ENCODE results near the gene GMNN. TPM values are rescaled to one million over a fixed set of nuclear protein-coding genes. Genes with fewer than 3 reads are reported as not detected.

Gene GMNN
- polyA plus RNA-seq, 1 donor (not counting 4 experiments of a cell fraction or from before 2014, with no cell fraction given), result 28.4 TPM

- no peaks in the 10 kb centered on the region for H3K79me2 ChIP-seq (ENCODE audit: control insufficient read depth, insufficient read depth, low read length)
- H3K9ac ChIP-seq (ENCODE audit: control insufficient read depth, extremely low read depth, insufficient read depth, low read length), result no peak overlapping the region
- H3K27ac ChIP-seq (ENCODE audit: control insufficient read depth, insufficient read depth, low read length), result no peak overlapping the region
- H3K4me1 ChIP-seq (ENCODE audit: control insufficient read depth, extremely low read depth, insufficient read depth, low read length), result no peaks in the 10 kb centered on the region
- no peak for DNase-seq (ENCODE audit: low read depth, low spot score)
- no peaks in the 10 kb centered on the region for H3K36me3 ChIP-seq (ENCODE audit: control insufficient read depth in 2 of 2, extremely low read depth in 1 of 2, insufficient read depth in 2 of 2, low read length in 2 of 2)
- no peak overlapping the region for H3K4me3 ChIP-seq (ENCODE audit: control insufficient read depth in 2 of 3, extremely low read depth in 1 of 3, insufficient read depth in 2 of 3, low read depth in 1 of 3, low read length in 3 of 3)
- dilution Hi-C loops (cut with MboI; ENCODE audit: extremely low pct_ligation_motif_present, low sequenced_read_pairs), result no loop called here
- no peaks in the 10 kb centered on the region for H4K20me1 ChIP-seq (ENCODE audit: control insufficient read depth, extremely low read depth, insufficient read depth, low read length)
- TF ChIP-seq EZH2 (IDR thresholded peaks at IDR 0.05; ENCODE audit: low read length), result no peak
- TF ChIP-seq, protein P1, sequence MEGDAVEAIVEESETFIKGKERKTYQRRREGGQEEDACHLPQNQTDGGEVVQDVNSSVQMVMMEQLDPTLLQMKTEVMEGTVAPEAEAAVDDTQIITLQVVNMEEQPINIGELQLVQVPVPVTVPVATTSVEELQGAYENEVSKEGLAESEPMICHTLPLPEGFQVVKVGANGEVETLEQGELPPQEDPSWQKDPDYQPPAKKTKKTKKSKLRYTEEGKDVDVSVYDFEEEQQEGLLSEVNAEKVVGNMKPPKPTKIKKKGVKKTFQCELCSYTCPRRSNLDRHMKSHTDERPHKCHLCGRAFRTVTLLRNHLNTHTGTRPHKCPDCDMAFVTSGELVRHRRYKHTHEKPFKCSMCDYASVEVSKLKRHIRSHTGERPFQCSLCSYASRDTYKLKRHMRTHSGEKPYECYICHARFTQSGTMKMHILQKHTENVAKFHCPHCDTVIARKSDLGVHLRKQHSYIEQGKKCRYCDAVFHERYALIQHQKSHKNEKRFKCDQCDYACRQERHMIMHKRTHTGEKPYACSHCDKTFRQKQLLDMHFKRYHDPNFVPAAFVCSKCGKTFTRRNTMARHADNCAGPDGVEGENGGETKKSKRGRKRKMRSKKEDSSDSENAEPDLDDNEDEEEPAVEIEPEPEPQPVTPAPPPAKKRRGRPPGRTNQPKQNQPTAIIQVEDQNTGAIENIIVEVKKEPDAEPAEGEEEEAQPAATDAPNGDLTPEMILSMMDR (optimal IDR thresholded peaks at IDR 0.05 in 1 of 3, IDR thresholded peaks at IDR 0.05 in 1 of 3, conservative IDR thresholded peaks at IDR 0.05 in 1 of 3; ENCODE audit: extremely low read depth in 1 of 3, insufficient read depth in 2 of 3, low read length in 3 of 3), result no peak
- H3K27me3 ChIP-seq (ENCODE audit: control insufficient read depth, extremely low read depth, insufficient read depth, low read length), result no peaks in the 10 kb centered on the region
- H3K4me2 ChIP-seq (ENCODE audit: control insufficient read depth, extremely low read depth, insufficient read depth, low read depth, low read length), result no peak overlapping the region
- FAIRE-seq, result no peak
- H3K9me1 ChIP-seq (ENCODE audit: control insufficient read depth, extremely low read depth, insufficient read depth, low read length), result no peaks in the 10 kb centered on the region
- no peak overlapping the region for H2AFZ ChIP-seq (ENCODE audit: control insufficient read depth, low read length)
- no peaks in the 10 kb centered on the region for H3K9me3 ChIP-seq (ENCODE audit: control insufficient read depth, low read depth, low read length)
Measured at GRCh38 chr6:24832794-24833193, 58.1 kb downstream of the GMNN start.

DNA sequence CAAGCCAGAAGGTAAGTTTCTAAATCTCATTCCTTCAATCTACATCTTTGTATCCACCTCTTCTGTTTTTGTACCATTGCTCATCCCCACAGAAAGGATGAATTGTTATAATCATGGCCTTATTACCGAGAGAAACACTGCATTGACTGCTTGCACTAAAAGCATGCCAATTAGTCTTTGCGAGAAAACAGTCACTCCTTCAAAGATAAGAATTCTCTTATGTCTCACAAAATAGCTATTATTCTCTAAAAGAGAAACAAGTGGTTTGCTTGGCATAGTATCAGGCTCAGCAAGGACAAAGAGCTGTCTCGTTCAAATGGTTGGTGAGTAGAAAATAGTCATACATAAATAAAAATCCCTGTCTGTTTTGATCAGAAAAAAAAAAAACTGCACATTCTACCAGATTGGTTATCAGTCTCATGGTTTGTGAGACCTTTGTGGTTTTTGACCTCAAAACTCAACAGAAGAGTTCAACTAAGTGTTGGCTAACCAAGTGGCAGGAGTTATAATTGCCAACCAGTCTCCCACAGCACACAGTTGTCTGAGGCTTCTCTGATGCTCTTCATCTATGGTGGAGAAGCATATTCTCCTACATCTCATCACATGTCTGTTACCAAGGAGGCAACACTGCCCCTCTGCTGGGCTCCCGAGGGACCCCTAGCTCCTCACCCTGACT, 59.1 kb downstream of the GMNN start:
- Histone ChIP-seq H3K4me3 (ENCODE audit: control insufficient read depth in 2 of 3, extremely low read depth in 1 of 3, insufficient read depth in 2 of 3, low read depth in 1 of 3, low read length in 3 of 3) (no peak overlapping the region), H3K9me3 (ENCODE audit: control insufficient read depth, low read depth, low read length) (no peaks in the 10 kb centered on the region), H3K36me3 (ENCODE audit: control insufficient read depth in 2 of 2, extremely low read depth in 1 of 2, insufficient read depth in 2 of 2, low read length in 2 of 2) (no peaks in the 10 kb centered on the region), H3K27me3 (ENCODE audit: control insufficient read depth, extremely low read depth, insufficient read depth, low read length) (no peaks in the 10 kb centered on the region), H4K20me1 (ENCODE audit: control insufficient read depth, extremely low read depth, insufficient read depth, low read length) (no peaks in the 10 kb centered on the region), H2AFZ (ENCODE audit: control insufficient read depth, low read length) (no peak overlapping the region), H3K4me1 (ENCODE audit: control insufficient read depth, extremely low read depth, insufficient read depth, low read length) (no peaks in the 10 kb centered on the region), H3K27ac (ENCODE audit: control insufficient read depth, insufficient read depth, low read length) (no peak overlapping the region), H3K79me2 (ENCODE audit: control insufficient read depth, insufficient read depth, low read length) (no peaks in the 10 kb centered on the region), H3K9ac (ENCODE audit: control insufficient read depth, extremely low read depth, insufficient read depth, low read length) (no peak overlapping the region), H3K9me1 (ENCODE audit: control insufficient read depth, extremely low read depth, insufficient read depth, low read length) (no peaks in the 10 kb centered on the region), H3K4me2 (ENCODE audit: control insufficient read depth, extremely low read depth, insufficient read depth, low read depth, low read length) (no peak overlapping the region)
- dilution Hi-C loops (cut with MboI; ENCODE audit: extremely low pct_ligation_motif_present, low sequenced_read_pairs), result no loop called here
- no peak for TF ChIP-seq EZH2 (IDR thresholded peaks at IDR 0.05; ENCODE audit: low read length)
- TF ChIP-seq, protein P1 (optimal IDR thresholded peaks at IDR 0.05 in 1 of 3, IDR thresholded peaks at IDR 0.05 in 1 of 3, conservative IDR thresholded peaks at IDR 0.05 in 1 of 3; ENCODE audit: extremely low read depth in 1 of 3, insufficient read depth in 2 of 3, low read length in 3 of 3), result no peak
- no peak for FAIRE-seq
- no peak for DNase-seq (ENCODE audit: low read depth, low spot score)

Other genes starting within 250 kb of the GMNN start
- gene KIAA0319, start 128.7 kb upstream of the GMNN start, polyA plus RNA-seq, result 0.01 TPM in 1 of 3 replicates, not detected in the others
- 21.5 to 39.8 TPM (median 24.2 TPM) in 3 replicates for gene TDP2, start 108.0 kb upstream of the GMNN start, polyA plus RNA-seq
- gene ACOT13, start 107.9 kb upstream of the GMNN start, polyA plus RNA-seq, result 29.5 to 57.9 TPM (median 41.5 TPM) in 3 replicates
- 55.4 to 78.8 TPM (median 77.3 TPM) in 3 replicates for gene C6orf62, start 55.8 kb upstream of the GMNN start, polyA plus RNA-seq
- not detected in 3 replicates for gene ARMH2, start 24.0 kb downstream of the GMNN start, polyA plus RNA-seq
- 0.01 to 0.07 TPM (median 0.01 TPM) in 3 replicates for gene RIPOR2, start 161.0 kb downstream of the GMNN start, polyA plus RNA-seq

All from keratinocyte (primary cell).